NCI-H146 treated with DMSO at 0.1 percent for 48 hours (cell line): ENCODE data around the gene GABRB1.

Experiments
- DNase-seq: peaks from one replicate; lab custom pipeline; 2025; ENCODE audit not compliant: unreplicated experiment; lab: John Stamatoyannopoulos, UW

Gene GABRB1

GRCh38 chr4:47207555-47207954 lies 176.2 kb downstream of the GABRB1 start:
- DNase-seq, result no peak

GRCh38 chr4:47209833-47210232 lies 178.5 kb downstream of the GABRB1 start:
- DNase-seq, result no peak

GRCh38 chr4:47210828-47211227 lies 179.5 kb downstream of the GABRB1 start:
- no peak for DNase-seq

GRCh38 chr4:47213106-47213505 lies 181.7 kb downstream of the GABRB1 start:
- no peak for DNase-seq

- no peak for DNase-seq
Measured at GRCh38 chr4:47213539-47213938, 182.2 kb downstream of the GABRB1 start.

DNA sequence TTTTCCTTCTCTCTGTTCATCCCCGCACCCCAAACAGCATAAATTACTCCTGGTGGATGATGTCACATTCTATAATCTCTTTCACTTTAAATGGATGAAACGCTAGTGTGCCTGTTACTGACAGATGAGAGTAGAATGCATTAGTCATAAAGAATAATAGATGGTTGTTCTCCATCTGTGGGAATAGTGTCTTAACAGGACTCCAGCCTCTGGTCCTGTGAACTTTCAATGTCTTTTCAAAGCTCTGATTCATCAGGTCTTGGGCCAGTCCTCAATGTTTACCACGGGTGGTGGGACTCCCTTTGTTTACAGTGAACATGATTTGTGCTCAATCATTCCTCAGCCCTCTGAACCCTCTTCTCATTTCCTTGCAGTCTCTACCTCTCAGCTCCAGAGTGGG lies 182.6 kb downstream of the GABRB1 start:
- no peak for DNase-seq

- no peak for DNase-seq
Measured at GRCh38 chr4:47215759-47216158, 184.4 kb downstream of the GABRB1 start.

GRCh38 chr4:47217291-47217690 lies 185.9 kb downstream of the GABRB1 start:
- DNase-seq, result no peak

GRCh38 chr4:47217884-47218283 lies 186.5 kb downstream of the GABRB1 start:
- DNase-seq, result no peak

GRCh38 chr4:47218631-47219030 lies 187.3 kb downstream of the GABRB1 start:
- DNase-seq, result no peak

GRCh38 chr4:47219586-47219985 lies 188.2 kb downstream of the GABRB1 start:
- no peak for DNase-seq

DNA sequence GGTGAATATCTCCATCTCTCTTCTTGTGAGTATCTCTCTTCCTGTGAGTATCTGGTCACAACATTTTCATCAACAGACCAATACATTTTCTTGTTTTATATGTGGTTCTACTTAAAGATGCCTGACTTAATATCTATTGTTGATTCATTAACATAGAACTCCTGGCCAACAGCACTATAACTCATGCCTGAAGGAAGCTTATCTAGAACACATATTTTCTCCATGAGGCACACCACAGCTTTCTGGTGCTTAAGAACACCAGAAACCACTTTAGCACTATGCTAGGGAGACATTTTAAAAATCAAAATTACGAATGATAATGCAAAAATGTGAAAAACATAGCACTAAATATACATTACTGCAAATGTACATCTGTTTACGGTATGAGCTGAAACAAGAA lies 190.4 kb downstream of the GABRB1 start:
- DNase-seq, result no peak

GRCh38 chr4:47222276-47222675 lies 190.9 kb downstream of the GABRB1 start:
- no peak for DNase-seq

DNA sequence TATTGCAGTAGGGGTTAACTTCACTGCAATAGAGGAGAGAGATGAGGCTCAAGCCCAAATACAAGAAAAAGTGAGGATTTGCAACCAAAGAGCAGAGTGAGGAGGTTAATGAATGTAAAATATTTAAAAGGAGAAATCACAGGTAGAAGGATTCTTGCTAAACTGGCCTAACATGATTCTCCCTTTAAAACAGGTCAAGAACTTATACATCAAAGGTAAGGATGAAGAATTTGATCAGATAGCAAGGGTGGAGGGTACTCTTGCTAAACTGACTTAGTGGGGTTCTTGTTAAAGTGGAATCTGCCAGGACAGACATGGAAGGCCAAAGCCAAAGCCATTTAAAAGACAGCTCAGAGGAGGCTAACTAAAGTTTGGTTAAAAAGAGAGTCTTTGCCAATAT lies 193.0 kb downstream of the GABRB1 start:
- DNase-seq, result no peak

- DNase-seq, result no peak
Measured at GRCh38 chr4:47235721-47236120, 204.4 kb downstream of the GABRB1 start.

DNA sequence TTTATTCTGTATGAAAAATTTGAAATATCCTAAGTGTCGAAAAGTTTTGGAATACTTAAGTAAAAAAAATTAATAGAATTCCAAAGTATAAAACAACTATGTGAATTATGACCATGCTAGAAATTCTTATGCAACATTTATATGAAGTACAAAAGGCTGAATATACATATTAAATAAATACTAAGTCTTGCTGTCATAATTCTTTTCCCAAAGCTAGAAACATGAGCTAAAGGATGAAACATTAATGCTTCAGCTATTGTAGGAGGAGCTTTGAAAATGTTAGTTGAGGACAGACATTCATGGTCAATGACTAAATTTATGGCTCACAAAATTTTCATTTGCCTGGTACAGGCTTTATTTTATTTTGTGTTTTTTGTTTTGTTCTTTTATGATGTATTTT lies 207.3 kb downstream of the GABRB1 start:
- no peak for DNase-seq

- DNase-seq, result no peak
Measured at GRCh38 chr4:47239649-47240048, 208.3 kb downstream of the GABRB1 start.

DNA sequence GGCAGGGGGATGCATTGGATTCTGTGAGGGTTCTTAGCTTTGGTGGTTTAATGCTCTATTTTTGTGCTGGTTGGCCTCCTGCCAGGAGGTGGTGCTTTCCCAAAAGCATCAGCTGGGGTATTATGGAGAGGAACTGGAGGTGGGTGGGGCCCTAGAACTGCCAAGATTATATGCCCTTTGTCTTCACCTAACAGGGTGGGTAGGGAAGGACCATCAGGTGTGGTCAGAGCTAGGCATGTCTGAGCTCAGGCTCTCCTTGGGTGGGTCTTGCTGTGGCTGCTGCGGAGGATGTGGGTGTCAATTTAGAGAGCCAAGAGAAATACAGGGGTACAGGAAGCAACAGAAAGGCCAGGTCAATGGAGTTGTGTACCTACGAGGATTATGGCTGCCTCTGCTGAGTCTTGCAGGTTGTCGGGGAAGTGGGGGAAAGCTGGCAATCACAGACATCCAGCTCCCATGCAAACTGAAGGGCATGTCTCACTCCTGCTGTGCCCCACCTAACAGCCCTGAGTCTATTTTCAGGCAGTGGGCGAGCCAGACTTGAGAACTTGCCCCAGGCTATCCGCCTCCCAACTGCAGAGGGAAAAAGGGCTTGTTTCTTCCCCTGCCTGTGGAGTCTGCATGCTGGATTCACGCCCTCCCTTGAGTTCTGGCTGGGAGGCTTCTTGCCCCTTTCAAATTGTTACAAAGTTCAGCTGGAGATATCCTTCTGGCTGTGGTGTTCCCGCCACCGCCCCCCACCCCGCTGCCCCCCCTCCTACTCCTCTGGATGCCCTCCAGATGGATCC lies 220.2 kb downstream of the GABRB1 start:
- DNase-seq, result no peak

- DNase-seq, result no peak
Measured at GRCh38 chr4:47263721-47264120, 232.4 kb downstream of the GABRB1 start.

GRCh38 chr4:47270201-47270888 lies 239.0 kb downstream of the GABRB1 start:
- DNase-seq, result no peak

DNA sequence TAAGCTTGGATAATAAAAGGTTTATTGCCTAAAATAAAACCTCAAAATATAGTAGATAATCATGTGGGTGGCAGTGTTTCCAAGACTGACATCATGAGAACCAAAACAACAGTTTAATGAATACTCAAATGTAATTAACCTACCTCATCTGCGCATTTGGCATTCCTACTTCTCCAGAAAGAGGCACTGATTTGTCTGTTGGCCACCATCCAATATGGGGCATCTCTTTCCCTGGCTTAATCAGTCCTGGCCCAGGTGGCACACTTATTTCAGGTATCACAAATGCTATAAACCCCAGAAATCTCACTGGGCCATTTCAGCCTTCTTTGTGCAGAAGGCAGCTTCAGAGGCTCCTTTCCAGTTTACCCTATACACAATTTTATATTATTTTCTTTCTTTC lies 239.9 kb downstream of the GABRB1 start:
- no peak for DNase-seq

GRCh38 chr4:47274901-47275300 lies 243.5 kb downstream of the GABRB1 start:
- DNase-seq, result no peak

- DNase-seq, result no peak
Measured at GRCh38 chr4:47275595-47275994, 244.2 kb downstream of the GABRB1 start.
